Endometrial microvascular endothelial cells (primary cell): ENCODE data around the gene C12orf60. TPM values are rescaled to one million over a fixed set of nuclear protein-coding genes. Genes with fewer than 3 reads are reported as not detected.

Experiments used
- in situ Hi-C: cut with HindIII; loops from 2 replicates; pipeline ENCODE4 v1.10.0; 2017; ENCODE audit warnings: low sequenced_read_pairs, low pct_unique_long_range_greater_than_20kb; ENCODE audit errors: inconsistent ontology term
- total RNA-seq: library from RNA; depleted of rRNA; stranded (reverse); fragments of >200 nt; gene quantifications from one replicate; pipeline ENCODE4 v1.2.3, GENCODE V29; 2015; ENCODE audit errors: inconsistent ontology term

The C12orf60 gene
- total RNA-seq, 1 donor from 2014 or later: 2.3 TPM

DNA sequence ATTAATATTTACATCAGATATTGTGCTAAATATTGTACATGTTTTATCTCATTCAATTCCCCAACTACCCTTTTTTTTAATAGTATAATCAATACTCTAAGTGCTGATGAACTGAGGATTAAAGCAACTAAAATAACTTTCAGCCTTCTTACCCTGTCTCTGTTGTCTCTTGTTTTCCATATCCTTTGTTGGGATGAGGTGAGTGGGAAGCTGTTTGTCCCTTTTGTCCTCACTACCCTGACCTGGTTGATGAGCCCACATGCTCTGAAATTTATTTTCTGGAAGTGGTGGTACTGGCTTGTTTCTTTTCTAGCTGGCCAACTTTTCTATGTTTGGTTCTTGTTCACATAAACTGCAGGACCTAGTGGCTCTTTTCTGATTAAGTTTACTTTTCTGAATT, 49.4 kb downstream of the C12orf60 start:
- in situ Hi-C loops: no loop called here

DNA sequence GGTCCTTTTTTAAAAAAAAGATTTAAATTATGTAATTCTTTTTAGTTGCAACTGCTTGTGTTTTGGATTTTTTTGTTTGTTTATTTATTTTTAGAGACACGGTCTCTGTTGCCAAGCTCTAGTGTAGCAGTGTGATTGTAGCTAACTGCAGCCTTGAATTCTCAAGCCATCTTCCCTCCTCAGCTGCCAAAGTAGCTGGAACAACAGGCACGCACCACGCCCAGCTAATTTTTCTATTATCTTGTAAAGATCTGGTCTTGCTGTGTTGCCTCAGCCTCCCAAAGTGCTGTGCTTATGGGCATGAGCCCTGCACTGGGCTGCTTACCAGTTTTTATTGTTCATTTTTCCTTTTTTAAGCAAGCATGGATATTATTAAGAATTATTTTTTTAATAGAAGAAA, 50.5 kb downstream of the C12orf60 start:
- in situ Hi-C loops: no loop called here

DNA sequence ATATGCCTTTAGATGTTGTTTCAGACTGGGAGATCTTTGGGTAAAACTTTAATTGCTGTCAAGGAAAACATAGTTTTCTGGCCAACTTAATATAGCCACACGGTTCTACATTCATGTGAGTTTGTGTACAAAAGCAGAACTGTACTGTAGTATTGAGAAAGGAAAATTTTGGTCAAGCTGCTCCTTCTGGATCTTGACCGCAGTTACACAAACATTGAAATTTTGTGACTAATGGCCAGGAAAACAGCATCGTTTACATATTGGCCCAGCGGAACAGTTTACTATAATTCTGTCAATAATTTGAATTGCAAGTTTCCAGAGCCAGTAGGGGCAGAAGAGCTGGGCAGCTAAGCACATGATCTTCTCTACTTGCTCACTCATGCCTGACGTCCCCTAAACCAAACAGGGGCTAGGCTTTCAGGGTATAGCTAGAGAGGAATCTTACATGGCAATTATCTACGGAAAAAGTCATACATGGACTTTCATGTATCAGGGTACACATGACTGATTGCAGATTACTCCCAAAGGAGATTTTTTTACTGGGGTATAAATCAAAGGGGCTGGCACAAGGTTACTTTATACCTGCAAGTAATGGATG, 51.2 kb downstream of the C12orf60 start:
- in situ Hi-C loops: no loop called here

DNA sequence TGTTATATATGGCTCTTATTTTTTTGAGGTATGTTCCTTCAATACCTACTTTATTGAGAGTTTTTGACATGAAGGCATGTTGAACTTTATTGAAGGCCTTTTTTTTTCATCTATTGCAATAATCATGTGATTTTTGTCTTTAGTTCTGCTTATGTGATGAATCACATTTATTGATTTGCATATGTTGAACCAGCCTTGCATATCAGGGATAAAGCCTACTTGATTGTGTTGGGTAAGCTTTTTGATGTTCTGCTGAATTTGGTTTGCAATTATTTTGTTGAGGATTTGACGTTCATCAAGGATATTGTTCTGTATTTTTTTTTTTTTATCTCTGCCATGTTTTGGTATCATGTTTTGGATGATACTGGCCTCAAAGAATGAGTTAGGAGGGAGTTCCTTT, 55.0 kb downstream of the C12orf60 start:
- in situ Hi-C loops: no loop called here

DNA sequence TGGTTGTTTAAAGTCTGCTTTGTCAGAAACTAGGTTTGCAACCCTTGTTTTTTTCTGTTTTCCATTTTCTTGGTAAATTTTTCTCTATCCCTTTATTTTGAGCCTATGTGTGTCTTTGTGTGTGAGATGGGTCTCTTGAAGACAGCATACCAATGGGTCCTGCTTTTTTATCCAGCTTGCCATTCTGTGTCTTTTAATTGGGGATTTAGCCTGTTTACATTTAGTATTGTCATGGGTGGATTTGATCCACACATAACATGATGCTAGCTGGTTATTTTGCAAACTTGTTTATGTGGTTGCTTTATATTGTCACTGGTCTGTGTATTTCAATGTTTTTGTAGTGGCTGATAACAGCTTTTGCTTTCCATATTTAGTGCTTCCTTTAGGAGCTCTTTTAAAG, 57.0 kb downstream of the C12orf60 start:
- in situ Hi-C loops: no loop called here

DNA sequence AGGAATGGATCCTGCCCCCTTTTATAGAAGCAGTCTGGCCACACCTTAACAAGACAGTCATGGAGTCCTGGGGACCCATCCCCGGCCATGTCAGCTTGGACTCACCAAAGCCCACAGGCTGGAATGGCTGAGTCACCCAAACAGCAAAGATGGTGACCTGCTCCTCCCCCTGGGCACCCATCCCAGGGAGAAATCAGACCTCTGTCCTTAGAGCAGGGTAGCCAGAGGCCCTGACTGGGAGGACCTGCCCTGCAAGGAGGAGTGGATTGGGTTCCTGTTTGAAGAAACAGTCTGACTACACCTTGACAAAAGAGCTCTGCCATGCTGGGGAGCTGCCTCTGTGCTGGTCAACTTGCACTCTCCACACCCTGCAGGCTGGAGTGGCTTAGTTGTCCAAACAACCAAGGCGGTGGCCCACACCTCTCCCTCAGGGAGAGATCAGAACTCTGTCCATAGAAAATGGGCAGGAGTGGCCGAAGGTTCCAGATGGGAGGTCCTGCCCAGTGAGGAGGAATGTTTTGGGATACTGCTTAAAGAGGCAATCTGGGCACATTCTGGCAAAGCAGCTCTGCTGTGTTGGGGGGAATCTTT, 65.5 kb downstream of the C12orf60 start:
- in situ Hi-C loops: no loop called here

DNA sequence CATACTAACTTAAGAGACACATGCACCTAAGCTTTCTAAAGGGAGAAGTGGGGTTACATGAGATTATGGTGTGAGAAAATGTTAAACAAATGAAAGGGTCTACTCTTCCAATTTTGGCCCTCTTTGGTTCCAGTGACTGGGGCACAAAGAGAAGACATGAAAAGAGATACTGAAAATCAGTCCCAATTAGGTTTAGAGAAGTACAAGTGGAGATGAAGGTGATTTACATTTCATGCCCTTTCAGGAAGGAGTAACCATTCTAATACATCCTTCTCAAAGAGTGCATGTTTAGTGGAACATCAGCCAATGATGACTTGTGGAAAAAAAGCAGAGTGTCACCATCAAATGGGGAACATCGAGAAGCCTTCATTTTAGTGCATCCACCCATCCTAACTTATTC, 67.8 kb downstream of the C12orf60 start:
- in situ Hi-C loops: no loop called here

DNA sequence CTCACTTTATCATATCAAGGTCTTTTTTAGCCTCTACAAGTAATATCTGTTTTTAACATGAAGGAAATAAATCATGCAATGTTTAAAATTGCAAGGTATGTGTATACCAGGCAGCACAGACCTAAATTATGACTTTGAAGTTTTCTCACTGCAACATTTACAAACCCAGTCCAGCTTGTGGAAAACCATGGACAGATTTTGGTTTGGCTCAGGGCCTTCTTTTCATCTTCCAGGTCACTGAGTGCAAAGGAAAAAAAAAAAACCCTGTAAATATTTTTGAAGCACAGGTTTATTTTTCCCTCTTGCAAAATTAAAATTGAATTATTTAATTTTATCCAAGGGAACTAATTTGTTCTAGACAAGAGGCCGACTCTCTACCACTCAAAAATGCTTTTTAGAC, 68.4 kb downstream of the C12orf60 start:
- in situ Hi-C loops: no loop called here

DNA sequence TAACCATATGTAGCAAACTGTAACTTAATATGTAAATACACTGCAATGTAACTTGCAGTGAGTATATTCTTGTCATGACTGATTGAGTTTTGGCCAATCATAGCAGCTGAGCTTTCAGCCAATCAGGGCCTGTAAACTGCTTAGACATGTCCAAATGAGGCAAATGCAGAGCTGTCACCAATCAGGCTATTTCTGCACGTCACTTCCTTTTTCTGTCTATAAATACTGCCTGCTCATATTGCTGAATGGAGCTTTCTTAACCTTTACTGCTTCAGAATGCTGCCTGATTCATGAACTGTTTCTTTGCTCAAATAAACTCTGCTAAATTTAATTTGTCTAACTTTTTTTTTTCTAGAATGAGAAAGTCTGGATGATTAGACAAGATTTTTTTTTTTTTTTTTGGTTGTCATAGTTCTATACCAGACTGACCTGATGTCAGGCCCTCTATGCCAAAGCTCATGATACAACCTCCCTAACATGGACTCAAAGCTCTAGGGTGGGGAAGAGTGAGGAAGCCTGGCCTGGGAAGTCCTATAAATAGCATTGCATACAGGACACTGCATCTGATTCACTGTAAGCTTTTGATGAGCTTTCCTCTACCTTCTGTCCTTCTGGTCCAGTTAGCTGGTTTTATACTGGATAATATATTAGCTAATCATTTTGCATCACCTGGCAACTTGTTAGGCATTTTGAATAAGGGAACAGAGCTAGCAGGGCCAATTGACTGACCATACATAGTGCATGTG, 70.1 kb downstream of the C12orf60 start:
- in situ Hi-C loops: no loop called here

Other genes starting within 250 kb of the C12orf60 start
- gene PLBD1, start 235.8 kb upstream of the C12orf60 start, total RNA-seq: 0.19 TPM
- not detected for gene GUCY2C, start 107.1 kb upstream of the C12orf60 start, total RNA-seq
- gene WBP11, start 192 bp upstream of the C12orf60 start, total RNA-seq: 26.0 TPM
- gene SMCO3, start 10.5 kb downstream of the C12orf60 start, total RNA-seq: not detected
- under 0.01 TPM for gene ART4, start 39.9 kb downstream of the C12orf60 start, total RNA-seq
- gene MGP, start 82.2 kb downstream of the C12orf60 start, total RNA-seq: 17.3 TPM
- gene ERP27, start 134.9 kb downstream of the C12orf60 start, total RNA-seq: 0.46 TPM
- 580 TPM for gene ARHGDIB, start 157.9 kb downstream of the C12orf60 start, total RNA-seq
- not detected for gene PDE6H, start 169.4 kb downstream of the C12orf60 start, total RNA-seq